EH (cell line): Measurements from ENCODE around the gene SYNE2.
"Not testable (repeated sequence)": the region's sequence is repeated elsewhere in the genome, so short reads cannot be mapped to it uniquely, and the experiment has no call there.

Experiments
- DNase-seq: peaks from one replicate; pipeline ENCODE4 v3.0.0-alpha.2; 2015; ENCODE audit warnings: low read depth

SYNE2 gene

DNA sequence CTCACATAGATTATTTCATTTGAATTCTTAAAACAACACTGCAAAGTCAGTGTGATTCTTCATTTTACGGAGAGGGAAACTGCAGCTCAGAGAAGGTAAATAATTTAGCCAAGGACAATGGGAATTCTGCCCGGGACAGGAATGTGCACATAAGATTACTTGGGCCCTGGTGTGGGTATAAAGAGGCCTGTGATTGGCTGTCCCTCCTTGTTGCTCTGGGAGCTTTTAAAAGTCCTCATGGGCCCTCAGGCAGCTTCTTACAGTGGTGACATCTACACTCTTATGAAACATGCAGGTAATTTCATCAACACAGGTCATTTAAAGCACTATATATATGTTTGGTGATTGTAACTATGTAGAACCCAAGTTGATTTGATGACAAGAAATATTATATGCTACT, 341.0 kb downstream of the SYNE2 start:
- no peak for DNase-seq

DNA sequence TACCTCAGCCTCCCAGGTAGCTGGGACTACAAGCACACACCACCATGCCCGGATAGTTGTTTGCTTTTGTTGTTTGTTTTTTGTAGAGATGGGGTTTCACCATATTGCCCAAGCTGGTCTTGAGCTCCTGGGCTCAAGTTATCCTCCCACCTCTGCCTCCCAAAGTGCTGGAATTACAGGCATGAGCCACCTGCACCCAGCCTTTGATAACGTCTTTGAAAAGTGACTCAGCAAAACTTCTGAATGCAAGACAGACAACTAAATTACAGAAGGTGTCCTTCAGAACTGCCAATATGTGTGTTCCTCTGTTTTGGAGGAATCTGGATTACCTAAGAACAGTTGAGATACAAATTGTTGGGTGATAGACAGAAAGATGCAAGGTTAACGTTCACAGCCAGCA, 341.6 kb downstream of the SYNE2 start:
- DNase-seq, result no peak

DNA sequence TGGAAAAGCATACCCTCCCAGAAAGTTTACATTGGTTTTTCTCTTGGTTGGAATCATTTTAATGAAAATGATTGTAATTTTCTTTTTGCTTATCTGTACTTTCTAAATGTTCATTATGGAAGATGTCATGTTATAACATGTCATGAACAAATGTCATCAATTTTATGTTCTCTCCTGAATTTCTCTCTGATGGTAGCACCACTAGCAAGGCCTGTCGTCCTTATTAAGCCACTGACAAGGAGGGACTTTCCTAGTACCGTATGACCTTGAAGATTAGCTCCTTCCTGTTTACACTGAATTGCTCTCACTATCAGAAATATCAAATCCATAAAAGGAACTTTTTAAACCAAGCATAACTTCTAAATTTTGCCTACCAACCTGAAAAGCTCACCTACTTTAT, 342.4 kb downstream of the SYNE2 start:
- no peak for DNase-seq

DNA sequence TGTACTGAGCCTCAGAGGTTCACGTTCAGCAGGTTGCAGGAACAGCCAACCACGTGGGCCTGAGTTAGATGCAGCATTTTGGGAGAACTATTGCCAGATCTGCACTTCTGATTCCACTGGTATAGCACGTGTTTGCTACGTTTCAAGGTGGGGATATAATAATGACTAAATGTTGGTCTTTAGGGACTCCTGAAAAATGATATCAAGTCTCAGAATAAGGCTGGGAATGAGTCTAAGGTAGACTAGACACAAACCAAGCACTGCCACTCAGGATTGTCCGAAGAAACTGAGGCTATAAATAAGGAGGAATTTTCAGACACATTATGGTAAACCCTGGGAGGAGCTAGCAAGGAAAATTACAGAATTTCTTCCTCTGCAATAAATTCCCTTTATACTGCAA, 343.3 kb downstream of the SYNE2 start:
- no peak for DNase-seq

DNA sequence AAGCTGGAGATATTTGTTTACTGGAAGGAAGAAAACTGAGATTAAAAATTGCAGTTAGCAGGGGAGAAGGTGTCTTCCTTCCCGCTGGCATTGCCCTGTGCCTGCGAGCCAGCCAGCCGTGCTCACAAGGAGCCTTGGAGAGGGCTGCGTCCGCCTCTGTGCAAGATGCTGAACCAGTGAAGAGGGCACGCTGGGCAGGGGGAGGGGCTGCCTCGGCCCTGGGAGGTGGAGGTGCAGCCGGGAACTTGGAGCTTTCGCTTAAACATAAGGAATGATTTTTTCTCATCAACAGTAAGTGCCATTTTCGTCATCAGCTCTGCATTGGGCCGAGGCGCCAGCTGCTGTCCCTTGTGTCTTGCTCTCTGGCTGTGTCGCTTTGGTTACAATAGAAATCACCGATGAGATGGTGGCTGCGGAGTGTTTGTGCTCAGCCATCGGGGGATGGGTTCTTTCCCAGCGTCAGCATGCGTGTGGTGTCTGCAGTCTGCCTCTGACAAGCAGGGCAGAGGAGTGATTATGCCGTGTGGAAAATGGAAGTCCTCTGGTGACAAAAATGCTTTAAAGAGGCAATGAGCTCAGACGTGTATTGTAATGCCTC, 344.1 kb downstream of the SYNE2 start:
- peak; percentile 67 for DNase-seq

DNA sequence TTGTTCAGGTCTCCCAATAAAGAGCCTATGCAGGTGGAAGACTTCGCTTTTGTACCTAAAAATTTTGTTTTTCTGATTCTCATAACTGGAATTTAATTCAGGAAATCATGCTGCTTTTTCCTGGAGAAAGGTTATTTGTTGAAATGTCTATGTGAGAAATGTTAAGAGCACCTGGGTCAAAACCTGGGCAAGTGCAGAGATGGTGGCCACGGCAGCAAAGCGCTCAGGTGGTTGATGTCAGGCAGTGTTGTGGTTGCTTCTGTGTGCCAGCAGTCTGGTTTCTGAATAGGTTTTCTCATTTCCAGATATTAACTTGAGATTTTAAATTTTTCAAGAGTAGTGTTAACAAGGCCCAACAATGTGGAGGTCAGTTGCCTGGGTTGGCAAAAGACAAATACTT, 345.2 kb downstream of the SYNE2 start:
- no peak for DNase-seq

DNA sequence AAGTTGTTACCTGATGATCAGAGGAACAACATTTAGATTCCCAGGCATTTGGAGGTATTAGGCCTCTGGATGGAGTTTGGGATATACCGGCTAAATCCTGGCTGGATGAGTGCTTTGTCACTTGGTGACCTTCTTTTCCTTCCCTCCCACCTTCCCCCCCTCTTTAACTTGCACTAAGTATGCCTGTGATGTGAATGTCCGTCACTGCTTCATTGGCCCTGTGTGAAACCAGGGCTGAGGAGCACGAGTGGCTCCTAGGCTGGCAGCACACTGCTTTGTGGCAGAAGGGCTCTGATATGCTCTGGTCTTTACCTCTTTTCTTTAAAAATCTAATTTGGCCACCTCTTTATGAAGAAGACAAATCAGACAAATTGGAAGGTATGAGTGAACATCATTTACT, 345.7 kb downstream of the SYNE2 start:
- DNase-seq, result no peak

DNA sequence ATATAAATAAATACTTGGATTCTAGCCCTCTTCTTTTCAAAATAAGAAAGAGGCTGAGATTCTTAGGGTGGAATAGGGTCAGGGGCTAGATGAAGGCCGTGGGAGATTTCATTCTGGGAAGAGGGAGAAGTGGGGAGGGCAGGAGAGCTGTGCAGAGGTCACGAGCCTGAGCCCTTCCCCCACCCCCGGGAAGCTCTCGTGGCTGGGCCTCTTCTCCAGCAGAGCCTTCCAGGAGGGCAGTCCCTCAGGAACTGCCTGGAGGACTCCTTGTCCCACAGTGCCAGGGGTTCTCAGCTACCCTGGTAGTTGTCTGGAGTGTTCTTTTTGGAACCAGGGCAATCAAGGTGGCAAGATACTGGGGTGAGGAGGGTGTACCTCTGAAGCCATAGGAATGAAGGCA, 347.4 kb downstream of the SYNE2 start:
- DNase-seq, result no peak

DNA sequence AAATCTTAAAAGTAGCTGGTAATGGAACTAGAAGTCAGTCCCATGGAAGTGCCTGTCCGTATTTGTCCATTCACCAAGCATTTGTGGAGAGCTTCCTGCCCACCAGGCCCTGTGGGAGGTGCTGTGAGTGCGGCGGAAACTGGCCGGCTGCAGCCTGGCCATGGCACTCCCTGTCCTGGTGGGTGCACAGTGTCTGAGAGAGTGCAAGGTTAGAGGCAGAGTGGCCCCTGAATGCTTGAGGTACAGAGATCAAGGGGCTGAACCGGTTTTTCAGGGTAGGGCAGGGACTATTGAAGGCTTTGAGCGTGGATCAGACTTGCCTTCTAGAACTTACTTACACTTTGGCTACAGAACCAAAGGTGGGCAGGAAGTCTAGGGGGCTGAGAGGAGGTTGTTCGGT, 348.5 kb downstream of the SYNE2 start:
- DNase-seq, result no peak

DNA sequence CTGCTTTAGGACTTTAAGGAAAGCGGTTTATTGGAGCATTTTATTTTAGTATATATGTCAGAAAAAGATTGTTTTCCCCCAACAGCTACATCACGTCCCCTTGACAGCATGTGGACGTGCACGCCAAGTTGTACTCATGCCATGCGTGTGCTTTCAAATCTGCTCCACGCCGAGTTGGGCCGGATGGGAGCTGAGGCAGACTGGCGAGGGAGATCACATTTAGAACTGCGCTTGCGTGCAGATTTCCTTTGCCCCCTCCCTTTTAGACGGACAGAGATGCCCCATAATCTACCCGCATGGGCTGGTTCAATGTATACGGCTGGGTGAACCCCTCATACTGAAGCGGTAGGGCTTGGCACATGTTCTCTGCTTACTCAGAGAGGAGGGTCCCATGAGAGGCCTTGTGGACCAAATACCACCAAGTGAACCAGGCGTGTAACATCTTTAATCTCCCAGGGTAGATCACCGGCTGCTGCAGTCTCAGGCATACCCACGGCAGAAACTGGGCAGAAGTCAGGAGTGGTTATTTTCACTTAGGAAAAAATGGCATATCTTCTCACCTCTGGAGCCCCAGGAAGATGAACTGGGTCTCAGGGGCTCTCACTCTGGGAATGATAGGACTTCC, 349.2 kb downstream of the SYNE2 start:
- no peak for DNase-seq

DNA sequence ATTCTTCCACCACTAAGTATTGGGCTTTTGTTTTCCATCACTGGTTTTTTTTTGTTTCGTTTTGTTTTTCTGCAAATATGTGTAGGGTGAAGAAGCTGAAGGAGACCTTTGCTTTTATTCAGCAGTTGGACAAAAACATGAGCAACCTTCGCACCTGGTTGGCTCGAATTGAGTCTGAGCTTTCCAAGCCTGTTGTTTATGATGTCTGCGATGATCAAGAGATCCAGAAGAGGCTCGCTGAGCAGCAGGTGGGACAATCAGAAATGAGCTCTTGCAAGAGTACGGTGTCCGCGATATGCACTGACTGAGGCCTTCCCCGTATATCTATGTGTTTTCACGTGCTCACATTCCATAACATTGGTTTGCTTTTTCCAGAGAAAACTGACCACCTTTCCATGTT, 349.9 kb downstream of the SYNE2 start:
- no peak for DNase-seq

DNA sequence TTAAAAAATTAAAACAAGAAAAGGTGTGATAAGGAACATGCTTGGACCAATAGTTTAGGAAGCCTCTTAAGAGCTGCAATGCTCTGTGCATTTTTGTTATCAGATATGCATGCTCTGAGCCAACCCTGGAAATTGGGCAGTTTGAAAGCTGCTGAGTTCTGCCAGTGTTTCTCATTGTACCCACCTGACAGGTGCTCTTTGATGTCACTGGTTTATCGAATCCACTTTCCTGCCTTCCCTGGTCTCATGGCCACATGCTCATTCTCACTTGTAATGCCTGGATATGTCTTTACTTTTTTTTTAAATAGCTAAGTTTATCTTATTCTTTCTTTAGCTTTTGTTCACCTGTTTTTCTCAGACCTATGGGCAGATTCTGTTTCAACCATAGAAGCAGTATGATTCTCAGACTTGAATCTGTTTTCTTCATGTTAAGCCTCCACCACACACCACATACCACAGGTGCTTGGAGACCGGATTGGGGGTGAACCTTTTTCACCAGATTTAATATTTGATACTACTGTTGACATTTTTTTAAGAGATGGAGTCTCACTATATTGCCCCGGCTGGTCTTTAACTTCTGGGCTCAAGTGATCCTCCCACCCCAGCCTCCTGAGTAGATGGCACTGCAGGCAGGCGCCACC, 350.7 kb downstream of the SYNE2 start:
- DNase-seq, result no peak

DNA sequence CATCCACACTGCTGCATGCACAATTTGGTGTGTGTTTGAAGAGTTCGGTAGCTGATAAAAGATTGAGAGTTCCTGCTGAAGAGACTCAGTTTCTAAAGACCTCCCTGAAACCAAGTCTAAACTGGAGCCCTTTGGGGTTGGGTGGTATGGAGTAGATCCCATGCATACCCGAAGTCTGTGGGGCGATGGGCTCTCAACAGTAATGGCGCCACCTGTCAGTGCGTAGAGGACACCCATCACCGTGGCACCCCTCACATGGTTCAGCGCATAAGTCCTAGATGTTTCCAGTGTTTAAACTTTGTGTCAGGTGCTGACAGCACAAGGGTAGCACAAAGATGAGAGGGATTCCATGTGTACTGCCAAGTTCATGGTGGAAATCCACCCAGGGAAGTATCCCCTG, 355.5 kb downstream of the SYNE2 start:
- DNase-seq, result no peak

DNA sequence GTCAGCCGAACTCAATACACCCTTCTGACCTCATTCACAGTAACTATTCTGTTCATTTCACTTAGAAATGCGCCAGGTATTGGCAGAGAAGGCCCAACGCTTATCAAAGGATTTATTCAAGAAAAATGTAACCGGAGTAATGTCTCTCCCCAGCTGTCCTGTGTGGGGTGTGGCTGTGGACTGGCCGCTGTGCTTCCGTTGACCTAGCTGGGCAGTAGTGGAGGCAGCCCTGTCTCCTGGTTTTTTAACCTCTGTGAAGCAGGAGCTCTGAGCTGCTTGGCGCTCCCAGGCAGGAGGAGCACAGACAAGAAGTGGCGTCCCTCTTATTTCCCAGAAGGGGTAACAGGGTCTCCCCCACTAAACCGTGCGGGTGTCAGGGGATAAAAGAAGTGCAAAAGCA, 356.2 kb downstream of the SYNE2 start:
- no peak for DNase-seq

DNA sequence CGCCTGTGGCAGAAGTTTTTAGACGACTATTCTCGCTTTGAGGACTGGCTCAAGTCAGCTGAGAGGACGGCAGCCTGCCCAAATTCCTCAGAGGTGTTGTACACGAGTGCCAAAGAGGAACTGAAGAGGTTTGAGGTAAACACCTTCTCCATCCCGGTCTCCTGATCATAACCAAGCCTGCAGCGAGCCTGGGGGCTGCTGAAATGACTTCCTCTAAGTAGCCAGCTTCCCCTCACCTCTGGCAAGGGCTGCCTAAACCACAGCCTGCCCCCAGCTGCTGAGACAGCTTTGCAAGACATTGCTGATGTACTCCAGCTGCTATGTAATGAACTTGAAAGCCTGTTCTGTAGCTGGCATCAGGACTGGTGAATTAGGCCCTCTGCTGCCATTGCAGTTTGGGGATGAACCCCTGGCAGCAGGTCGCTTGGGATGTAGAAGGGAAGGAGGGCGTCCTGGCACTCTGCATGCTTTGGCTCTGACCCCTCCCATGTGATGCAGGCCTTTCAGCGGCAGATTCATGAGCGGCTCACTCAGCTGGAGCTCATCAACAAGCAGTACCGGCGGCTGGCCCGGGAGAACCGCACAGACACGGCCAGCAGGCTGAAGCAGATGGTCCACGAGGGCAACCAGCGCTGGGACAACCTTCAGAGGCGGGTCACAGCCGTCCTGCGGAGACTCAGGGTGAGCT, 356.8 kb downstream of the SYNE2 start:
- DNase-seq, result no peak

DNA sequence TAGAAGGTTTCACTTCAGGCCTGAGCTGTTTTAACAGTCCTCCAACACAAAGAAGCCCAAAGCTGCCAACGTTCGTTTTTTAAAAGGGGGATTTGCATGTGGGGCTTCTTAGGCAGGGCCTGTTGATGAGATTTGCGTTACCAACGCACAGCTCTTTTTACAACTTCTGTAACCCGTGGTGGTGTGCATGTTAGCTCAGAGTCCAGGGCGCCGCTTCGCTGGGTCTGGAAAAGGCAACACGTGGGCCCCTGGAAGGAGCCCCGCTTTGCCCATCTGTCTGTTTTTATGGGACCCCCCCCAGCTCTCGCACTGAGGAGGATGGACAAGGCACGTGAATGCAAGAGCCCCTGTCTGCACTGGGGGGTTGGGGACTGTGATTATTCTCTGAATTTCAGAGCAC, 357.4 kb downstream of the SYNE2 start:
- DNase-seq, result no peak

DNA sequence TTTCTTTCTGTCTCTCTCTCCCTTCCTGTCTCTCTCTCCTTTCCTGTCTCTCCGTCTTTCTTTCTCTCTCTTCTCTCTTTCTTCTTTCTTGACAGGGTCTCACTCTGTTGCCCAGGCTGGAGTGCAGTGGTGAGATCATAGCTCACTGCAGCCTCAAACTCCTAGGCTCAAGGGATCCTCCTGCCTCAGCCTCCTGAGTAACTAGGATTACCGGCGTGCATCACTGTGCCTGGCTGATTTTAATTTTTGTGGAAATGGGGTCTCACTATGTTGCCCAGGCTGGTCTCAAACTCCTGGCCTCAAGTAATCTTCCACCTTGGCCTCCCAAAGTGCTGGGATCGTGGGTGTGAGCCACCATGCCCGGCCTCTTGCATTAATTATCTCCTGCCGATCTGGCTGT, 358.1 kb downstream of the SYNE2 start:
- not testable (repeated sequence) for DNase-seq

DNA sequence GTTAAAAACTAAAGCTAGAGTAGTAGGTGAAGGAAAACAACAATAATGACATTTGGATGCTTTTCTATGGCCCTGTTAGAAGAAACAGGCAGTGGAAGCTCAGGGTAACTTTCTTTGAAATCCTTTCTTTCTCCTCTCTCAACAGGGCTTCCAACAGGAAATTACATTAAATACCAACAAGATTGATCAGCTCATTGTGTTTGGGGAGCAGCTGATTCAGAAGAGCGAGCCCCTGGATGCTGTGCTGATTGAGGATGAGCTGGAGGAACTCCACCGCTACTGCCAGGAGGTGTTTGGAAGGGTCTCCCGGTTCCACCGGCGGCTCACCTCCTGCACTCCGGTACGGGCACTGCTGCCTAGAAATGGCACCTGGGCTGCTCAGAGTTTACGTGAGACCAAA, 359.9 kb downstream of the SYNE2 start:
- DNase-seq, result no peak

DNA sequence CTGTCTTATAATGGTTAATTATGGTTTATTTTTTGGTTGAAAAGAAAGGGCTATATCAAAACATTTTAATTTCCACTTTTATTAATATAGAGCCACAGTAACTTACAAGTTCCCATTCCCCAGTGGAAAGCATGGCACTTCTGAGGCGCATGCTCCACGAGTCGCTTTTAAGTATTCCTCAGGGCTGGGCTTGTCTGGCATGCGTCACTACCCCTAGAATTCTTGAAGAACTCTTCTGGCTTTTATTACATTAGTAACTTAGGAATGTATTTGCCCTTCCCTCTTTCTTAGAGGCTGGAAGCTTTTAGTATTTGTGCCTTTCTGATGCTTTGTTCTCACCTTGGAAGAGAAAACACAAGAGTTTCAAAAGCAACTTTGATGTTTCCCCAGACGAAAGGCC, 360.3 kb downstream of the SYNE2 start:
- peak; percentile 23 for DNase-seq

DNA sequence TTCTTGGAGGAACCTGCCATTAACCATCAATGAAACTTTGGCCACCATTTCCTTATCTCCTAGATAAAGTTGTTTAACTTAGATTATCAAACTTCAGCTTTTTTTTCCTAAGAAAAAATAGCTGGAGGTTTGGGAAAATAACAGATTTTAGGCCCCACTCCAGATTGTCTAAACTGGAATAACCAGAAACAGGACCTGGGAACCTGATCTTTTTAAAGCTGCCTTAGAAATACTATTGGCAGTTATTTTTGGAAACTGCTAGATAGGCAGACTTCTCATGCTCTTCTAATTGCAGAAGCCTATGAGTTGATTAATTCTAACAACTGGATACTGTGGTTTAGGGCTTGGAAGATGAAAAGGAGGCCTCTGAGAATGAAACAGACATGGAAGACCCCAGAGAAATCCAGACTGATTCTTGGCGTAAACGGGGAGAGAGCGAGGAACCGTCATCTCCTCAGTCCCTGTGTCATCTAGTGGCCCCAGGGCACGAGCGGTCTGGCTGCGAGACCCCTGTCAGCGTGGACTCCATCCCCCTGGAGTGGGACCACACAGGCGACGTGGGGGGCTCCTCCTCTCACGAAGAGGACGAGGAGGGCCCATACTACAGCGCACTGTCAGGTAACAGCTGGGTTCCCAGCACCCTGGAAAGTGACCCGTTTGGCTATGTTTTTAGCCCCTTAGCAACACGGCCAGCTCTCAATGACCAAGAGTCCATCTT, 361.2 kb downstream of the SYNE2 start:
- no peak for DNase-seq

DNA sequence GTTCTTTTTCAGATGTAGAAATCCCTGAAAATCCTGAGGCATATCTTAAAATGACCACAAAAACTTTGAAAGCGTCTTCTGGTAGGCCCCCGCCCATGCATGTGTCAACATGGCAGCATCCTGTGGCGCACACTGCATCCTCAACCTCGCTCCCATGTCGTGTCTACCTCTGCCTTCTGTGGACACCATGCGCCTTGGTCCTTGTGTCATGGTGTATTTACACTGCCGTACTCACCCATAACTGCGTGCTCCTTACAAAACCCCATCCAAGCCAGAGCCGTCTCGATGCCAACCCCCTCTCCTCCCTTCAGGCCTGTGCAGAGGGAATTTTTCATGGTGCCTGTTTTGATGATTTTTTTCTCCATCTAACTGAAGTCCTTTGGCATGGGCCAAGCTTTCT, 362.5 kb downstream of the SYNE2 start:
- no peak for DNase-seq

DNA sequence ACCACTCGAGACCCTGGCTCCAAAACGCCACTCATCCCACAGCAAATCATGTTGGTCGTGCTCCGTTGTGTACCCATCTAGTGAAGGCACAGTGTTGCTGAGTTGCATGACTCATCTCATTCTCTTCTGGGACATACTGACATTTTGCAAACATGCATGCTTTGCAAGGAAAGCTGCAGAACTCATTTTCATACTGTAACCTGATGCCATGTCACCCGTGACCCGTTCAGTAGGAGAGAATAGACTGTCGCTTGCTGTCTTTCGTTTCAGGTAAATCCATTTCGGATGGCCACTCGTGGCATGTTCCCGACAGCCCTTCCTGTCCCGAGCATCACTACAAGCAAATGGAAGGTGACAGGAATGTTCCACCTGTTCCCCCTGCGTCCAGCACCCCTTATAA, 363.2 kb downstream of the SYNE2 start:
- DNase-seq, result no peak

DNA sequence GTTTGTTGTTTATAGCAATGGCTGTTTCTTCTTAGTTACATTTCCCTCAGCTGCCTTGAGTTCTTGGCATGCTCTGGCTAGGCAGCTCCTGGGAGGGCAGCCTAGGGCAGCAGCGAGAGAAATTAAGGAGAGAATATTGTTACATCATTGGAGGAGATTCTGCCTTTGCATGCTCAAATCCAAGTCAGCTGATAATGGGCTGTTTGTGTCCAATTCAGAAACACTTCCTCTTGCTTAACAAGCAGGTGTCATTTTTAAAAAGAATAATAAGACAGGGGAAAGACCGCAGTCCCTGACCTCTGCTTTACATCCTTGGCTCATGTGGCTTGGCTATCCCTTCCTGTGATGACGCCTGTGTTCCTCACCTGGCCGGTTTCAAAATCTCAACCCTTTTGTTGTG, 364.5 kb downstream of the SYNE2 start:
- no peak for DNase-seq
